Activated T-cell treated with anti-CD3 and anti-CD28 coated beads for 4 hours (primary cell): ENCODE results near the gene APOL2.
A peak's percentile ranks its signal among the peaks of the same experiment; 100 is the strongest.
"Not testable (repeated sequence)": the region's sequence is repeated elsewhere in the genome, so short reads cannot be mapped to it uniquely, and the experiment has no call there.

ENCODE experiments used
- DNase-seq: peaks from one replicate; pipeline ENCODE4 v3.0.0-alpha.2; 2020

APOL2 gene

DNA sequence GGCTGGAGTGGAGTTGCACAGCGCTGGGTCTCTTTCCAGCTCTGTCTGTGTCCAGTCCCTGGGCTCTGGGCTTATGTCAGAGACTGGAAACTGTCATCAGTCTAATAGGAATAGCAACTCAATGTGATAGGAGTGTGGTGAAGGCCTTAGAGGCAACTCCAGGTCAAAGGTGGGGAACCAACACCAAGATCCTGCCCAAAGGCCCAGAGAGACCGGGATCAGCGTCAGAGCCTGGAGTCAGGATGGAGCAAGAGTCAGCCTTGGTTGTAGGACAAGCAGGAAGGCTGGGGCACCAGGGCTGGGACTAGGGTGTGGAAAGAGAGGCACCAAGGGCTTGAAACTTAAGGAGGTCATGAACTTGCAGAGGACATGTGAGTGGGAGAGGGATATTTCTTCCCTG, 23.0 kb upstream of the APOL2 start:
- not testable (repeated sequence) for DNase-seq

DNA sequence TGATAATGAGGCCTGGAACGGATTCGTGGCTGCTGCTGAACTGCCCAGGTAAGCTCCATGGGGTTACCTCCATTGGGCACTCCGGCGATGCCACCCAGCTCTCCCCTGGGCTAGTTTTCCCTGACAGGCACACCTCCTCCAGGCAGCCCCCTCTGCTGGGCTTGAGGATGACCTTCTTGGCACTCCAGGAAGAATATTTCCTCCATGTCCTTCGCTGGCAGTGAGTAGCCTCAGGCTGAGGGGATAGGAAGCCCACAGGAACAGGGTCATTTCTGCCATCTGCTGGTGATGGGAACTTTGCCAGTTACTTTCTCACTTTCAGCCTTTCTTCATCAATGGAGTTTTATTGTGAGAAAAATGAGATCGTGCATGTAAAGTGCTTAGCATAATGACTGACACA, 22.3 kb upstream of the APOL2 start:
- DNase-seq: not testable (repeated sequence)

DNA sequence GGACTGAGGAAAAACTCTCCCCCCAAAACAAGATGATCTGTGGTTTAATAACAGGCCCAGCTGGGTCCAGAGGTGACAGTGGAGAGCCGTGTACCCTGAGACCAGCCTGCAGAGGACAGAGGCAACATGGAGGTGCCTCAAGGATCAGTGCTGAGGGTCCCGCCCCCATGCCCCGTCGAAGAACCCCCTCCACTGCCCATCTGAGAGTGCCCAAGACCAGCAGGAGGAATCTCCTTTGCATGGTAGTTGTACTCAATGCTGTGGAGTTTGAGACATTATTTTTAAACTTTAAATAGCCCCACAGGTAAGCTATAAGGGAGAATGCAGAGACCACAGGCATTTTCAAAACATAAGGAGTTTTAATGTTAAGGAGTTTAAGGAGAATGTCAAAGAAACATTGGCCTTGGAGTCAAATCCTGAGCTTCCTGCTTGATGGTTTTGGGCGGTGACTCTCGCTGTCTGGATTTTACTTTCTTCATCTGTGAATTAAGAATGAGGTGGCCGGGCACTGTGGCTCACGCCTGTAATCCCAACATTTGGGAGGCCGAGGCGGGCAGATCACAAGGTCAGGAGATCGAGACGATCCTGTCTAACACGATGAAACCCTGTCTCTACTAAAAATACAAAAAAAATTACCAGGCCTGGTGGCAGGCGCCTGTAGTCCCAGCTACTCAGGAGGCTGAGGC, 20.4 kb upstream of the APOL2 start:
- no peak for DNase-seq

DNA sequence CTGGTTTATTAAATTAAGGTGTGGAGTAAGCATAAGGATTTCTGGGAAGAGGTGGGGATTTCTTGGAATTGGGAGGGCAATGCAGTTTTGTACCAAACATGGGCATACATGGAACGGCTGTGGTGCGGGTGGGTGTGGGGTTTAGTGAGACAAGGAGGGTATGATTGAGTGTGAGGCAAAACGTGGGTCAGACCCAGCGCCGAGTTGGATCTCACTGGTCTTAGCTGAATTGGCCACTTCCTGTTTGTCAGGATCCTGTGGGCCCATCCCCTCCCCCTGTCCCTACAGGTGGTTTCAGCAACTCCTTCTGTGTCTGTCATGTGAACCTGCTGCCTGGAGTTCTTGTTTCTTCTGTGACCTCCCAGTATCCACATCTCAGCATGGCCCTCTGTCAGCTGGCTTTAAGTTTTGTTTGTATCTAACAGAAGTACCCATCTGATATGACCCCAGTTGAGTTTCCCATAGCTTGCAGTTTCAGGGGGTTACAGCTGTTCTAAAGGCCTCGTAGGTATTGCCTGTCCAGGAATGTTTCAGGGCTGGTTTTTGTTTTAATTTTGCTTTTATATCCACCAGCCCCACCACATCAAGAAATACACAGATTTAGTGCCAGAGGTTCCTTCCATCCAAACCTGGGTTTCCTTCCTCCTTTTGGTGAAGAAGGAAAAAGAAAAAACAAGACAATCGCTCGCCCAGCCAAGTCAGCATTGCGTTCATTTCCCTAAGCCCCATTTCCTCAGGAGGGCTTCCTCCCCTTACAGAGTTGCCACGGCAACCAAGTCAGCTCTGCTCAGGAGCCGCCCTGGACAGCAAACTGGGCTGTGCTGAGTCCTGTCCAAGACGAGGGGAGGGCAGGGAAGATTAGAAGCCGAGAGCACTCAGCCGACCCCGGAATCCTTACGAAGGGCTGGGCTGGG, 19.6 kb upstream of the APOL2 start:
- no peak for DNase-seq

DNA sequence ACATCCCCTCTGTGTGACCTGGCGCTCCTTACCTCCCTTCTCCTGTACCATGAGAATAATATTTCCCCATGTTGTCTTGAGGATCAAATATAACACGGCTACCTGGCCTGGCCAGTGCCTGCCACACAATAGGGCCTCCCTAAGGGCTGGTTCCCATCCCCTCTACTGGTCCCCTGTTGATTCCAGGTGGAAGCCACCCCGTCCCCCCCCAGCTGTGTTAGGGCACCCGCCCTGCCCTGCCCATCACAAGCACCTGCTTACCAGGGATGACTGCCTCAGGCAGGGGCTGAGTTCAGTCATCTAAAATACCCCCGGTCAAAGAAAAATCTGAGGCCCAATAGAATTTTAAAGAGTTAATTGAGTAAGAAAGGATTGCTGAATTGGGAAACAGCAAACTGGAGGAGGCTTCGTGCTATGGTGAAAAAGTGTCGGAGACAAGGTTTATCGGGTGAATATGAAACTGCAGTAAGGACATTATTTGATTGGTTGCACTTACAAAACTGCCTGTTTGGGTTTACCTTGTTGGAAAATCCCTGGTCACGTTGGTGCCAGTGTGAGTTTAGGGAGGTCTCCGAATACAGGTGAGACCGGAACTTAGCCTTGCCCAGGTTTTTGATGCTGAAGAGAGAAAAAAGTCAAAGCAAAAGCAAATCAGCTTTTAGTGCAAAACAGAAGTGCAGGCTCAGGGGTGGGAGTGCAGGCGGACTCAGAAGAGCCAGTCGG, 18.8 kb upstream of the APOL2 start:
- no peak for DNase-seq

DNA sequence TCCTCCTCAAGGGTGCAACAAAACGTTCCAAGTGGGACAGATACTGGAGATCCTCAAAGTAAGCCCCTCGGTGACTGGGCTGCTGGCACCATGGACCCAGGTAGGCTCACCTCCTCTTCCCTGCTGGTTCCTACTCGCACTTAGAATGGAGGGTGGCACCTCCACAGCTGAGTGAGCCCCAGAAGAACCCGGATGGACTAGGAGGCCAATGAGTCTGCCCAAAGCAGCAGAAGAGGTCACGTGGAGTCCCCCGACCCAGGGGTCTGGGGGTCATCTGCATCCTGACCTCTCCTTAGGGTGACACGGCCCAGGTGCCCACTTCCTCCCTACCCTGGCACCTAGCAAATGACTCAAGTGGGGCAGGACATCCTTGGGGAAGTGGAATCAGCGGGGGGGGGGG, 18.0 kb upstream of the APOL2 start:
- no peak for DNase-seq

DNA sequence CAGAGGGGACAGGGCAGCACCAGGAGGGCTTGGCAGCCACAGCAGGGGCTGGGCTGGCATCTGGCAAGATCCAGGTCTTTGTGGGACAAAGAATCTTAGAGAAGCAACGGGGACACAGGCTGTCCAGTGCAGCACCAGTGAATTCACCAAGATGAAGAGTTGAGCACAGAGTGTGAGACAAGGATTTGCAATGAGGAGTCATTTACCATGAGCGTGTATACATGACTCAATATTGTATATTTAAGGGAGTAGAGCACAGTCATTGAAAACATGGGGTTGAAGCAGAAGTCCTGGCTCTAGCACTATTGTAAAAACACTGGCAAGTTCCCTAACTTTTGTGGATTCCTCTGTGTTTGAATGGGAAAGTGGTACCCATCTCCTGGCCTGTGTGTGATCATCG, 17.2 kb upstream of the APOL2 start:
- DNase-seq: no peak

DNA sequence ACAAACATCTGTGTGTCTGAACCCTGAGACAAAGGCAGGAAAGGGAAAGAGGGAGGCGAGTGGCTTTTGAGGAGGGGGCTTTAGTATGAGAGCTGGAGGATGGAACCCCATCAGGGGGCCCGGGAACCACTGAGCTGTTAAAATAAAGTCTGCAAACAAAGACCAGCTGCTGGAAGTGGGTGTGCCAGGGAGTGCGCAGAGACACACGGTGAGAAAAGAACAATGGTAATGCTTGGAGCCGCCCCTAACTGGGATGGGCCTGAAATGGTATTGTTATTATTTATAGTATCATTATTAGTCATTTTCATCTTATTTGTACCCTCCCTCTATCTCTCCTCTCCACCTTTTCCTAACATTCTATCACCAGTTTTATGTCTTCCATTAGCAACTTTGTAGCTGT, 16.2 kb upstream of the APOL2 start:
- not testable (repeated sequence) for DNase-seq

DNA sequence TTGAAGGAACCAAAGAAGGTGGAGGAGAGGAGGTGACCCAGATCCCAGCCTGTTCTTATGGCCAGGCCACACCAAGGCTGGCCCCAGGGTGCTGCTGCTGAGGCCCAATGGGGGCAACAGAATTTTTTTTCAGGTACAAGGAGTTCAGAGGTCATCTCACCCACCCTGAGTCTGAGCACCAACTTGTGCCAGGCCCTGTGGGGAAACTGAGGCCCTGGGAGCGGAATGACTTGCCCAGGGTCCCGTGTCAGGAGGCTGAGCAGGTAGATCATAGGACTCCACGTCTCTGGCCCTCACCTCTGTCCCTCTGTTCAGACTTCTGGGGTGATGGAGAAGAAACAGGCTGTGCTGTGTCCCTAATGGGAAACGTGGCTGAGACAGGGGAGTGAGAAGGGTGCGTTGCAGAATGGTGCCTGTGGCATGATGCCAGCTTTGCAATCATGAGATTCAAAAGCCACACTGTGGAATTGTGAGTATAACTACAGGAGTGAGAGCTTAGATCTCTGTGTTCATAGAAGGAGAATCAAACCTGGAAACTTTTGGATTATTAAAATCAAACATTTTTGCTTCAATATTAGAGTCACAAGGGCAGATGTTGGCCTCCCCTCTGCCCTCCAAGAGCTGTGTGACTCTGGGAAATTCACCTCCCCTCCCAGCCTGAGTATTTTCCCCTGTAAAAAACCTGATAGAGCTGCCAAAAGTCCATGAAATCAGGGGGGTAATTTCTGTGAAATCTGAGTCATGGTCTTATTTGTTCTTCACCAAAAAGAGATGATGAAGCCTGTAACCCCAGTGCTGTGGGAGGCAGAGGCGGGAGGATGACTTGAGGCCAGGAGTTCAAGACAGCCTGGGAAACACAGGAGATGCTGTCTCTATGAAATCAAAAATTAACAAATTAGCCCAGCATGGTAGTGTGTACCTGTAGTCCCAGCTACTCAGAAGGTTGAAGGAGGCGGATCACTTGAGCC, 14.5 kb upstream of the APOL2 start:
- DNase-seq: peak; percentile 53

DNA sequence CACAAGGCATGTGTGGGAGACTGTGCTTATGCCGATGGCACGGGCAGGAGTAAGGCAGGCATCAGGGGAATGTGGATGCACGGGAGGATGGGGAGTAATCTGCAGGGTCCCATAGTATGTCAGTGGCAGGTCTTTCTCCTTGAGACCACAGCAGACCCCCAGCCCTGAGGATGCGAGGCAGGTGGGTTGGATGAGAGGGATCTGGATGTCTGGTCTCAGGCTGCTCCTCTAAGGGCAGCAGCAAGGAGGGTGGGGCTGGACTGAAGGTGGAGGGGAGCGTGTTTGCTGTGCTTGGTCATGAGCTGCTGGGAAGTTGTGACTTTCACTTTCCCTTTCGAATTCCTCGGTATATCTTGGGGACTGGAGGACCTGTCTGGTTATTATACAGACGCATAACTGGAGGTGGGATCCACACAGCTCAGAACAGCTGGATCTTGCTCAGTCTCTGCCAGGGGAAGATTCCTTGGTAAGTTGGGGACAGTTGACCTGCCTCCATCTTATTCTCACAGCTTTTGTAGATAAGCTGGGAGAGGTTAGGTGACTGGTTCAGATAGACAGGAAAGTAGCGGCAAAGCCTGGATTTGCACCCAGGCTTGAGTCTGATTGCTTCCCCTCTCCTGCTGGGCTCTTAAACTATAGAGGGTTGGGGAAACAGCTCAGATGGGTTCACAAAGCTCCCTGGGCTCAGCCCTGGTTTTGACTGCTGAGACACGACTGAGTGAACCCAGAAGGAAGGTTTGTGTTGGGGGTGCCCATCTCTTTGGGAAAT, 13.6 kb upstream of the APOL2 start, which contains the start of gene APOL1:
Gene APOL1 (plus strand): TSS at position 380 of the 769 bp plus-strand sequence. CDS start 1,823 bp downstream, outside the sequence.
- peak; percentile 37 for DNase-seq

DNA sequence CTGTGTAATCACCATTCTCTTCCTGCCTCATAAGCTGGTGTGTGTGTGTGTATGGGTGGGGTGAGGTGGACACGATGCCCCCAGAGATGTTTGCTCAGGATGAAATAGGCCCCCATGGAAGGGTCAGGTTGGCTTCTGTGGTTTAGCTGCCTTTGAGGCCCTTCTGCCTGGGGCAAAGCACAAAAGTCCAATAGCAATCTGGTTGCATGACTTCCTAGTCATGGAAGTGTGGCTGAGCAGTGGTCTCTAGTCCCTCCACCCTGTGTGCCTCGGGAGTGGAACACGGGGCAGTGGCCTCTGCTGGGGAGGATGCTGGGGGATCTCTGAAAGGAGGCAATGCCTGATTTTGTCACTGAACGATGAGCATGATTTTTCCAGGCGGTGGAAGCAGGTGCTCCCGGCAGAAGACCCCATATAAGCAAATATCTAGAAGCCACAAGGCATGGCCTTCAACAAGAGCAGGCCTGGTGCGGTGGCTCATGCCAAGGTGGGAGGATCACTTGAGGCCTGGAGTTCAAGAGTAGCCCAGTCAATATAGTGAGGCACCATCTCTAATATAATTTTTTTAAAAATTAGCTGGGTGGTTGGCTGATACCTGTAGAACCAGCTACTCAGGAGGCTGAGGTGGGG, 12.8 kb upstream of the APOL2 start:
- DNase-seq: not testable (repeated sequence)

DNA sequence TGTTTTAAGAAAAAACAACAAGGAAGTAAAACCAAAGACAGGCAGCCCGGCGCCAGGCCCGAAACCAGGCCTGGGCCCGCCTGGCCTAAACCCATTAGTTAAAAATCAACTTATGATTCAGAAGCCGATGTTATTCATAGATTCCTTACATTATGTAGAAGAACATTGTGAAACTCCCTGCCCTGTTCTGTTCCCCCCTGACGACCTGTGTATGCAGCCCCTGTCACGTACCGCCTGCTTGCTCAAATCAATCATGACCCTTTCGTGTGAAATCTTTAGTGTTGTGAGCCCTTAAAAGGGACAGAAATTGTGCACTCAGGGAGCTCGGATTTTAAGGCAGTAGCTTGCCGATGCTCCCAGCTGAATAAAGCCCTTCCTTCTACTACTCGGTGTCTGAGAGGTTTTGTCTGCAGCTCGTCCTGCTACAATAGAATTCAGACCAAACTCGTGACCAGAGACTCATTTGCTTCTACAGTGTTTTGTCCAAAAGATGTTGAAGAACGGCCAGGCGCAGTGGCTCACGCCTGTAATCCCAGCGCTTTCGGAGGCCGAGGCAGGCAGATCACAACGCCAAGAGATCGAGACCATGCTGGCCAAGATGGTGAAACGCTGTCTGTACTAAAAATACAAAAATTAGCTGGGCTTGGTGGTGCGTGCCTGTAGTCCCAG, 11.1 kb upstream of the APOL2 start:
- not testable (repeated sequence) for DNase-seq

DNA sequence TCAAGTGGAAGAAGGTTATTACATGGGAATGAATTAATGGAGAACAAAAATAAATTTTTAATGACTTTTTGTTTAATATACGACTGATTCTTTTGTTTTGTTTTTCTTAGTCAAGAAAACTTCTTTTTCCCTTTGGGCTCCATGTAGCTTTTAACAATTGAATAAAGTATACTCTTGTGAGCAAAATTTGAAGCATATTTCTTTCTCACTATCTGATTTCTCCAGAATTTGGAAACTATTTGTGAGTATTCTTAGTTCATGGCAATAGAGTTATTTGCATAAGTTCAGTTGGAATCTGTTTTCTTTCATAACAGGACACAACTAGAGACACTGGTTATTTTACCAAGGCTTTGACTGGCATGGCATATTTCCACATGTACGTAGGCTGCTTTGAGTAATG, 9.8 kb upstream of the APOL2 start:
- DNase-seq: no peak

DNA sequence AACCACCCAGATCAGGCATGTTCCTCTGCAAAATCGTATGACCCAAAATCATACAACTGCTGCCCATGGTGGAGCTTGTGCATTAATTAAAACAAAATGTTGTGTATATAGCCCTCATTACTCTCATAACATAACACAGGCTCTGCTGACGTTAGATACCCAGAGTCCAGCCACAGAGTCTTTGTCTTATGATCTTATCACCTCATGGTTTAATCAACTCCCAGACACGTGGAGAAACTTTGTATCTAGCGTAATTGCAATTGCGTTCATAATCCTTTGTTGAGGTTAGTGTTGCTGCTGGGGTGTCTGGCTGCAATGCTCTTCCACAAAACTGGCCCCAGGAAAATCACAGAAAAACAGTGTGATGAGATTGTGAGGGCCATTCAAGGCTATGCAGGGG, 8.6 kb upstream of the APOL2 start:
- no peak for DNase-seq

DNA sequence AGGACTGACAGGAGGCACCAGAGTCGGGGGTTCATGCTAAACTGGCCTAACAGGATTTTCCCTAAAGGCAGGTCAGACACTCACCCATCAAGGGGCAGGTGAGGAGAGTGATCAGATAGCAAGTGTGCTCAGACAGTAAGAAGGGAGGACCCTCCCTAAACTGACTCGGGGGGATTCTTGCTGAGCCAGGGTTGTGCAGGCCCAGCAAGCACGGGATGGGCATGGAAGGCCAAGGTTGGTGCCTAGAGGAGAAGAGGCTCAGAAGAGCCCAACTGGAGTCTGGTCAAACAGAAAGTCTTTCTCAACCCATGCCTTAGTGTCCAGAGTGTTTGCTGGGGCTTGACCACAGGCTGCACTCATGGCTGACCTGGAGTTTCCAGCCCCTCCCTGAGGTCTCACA, 7.4 kb upstream of the APOL2 start:
- DNase-seq: no peak

DNA sequence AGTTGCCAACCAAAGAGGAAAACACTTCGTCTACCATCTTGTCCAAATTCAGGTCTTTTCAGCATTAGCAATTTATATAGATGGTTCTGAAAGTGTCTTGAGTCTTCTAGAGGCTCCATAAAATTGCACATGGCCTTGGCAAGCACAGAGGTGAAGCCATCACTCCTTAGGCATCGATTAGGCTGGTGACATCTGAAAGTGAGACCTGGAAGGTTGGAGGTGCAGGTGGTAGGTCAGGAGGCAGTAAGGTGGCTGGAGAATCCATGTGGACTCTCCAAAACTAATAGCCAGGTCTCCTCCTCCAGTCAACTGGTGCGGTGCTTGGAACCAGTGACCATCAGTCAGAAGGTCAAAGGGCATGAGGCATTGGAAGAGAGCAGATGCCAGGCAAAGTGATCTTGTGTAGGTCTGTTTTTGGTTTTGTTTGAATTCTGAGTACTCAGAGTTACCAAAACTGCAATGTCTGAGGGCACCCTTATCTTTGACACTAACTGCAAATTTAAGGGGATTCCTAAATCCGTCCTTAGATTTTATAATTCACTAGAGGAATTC, 6.6 kb upstream of the APOL2 start:
- no peak for DNase-seq

DNA sequence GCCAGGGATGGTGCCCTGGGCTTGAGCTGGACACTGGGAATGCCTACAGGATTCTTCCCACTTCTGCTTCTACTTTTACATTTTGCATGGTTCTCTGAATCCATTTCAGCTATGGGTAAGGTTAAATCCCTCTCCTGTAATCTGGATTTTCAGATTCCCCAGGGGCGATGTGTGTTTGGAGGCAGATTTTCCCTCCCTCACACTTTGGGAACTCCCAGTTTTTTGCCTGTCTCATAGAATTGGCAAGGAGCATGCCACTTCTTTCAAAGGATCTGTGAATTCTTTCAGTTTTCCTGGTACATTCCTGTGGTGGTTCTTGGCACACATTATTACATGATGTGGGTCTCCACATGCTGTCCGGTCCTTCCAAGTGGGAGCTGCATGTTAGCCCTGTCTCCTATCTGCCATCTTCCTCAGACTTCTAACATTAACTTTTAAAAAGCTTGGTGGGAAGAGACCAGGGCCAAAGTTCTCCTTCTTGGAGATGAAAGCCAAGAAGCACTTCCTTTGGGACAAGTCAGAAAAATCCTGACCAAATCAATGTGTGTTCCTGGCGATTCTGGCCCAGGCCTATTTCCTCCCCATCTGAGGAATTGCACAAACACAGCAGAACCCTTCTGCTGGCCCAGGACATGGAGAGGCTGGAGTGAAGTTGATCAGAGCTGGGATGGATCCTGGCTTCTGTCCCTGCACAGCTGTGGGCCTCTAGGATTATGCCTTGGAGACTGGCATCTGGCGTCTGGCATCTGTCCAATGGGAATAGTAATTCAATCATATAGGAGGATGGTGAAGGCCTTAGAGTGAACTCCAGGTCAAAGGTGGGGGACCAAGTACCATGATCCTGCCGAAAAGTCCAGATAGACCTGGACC, 5.4 kb upstream of the APOL2 start:
- DNase-seq: no peak

DNA sequence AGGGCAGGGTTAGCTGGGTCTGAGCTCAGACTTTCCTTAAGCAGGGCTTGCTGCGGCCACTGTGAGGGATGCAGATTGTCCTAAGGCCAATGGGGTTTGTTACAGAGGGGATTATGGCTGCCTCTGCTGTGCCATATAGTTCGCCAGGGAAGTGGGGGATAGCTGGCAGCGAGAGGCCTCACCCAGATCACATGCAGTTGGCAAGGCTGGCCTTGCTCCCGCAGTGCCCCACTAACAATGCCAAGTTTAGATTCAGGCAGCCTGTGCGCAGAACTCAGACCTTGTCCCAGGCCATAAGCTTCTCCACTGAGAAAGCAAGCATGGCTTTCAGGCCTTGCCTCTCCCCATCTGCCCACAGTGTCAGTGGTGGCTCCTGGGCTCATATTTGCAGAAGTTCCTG, 4.7 kb upstream of the APOL2 start:
- DNase-seq: no peak

DNA sequence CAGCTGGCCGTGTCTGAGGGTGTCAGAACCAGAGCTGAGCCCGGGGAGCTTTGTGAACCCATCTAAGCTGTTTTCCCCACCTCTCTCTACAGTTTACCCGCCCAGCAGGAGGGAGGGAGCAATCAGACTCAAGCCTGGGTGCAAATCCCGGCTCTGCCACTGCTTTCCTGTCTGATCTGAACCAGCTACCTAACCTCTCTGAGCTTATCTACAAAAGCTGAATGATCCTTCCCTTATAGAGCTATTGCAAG, 252 bp downstream of the APOL2 start:
- DNase-seq: no peak
